HepG2 (cell line): ENCODE results near the gene SIGLEC9.

Source experiments
- HDAC6 ChIP-seq: fragments of 200-600 bp; sonication (generic); IDR thresholded peaks from 2 replicates; pipeline ENCODE4 v1.7.0; 2017; ENCODE audit warnings: mild to moderate bottlenecking, antibody characterized with exemption, low read length, low read depth
- HES4 ChIP-seq: sonication (generic); formaldehyde crosslinking; IDR thresholded peaks from 2 replicates; pipeline ENCODE4 v1.9.0; 2021; ENCODE audit warnings: mild to moderate bottlenecking, missing genetic modification reagents, borderline replicate concordance
- HNRNPL ChIP-seq: fragments of 200-400 bp; formaldehyde crosslinking; IDR thresholded peaks from 2 replicates; pipeline ENCODE4 v1.6.1; 2017; ENCODE audit warnings: mild to moderate bottlenecking, low read depth, low read length
- PHF8 ChIP-seq: sonication (generic); formaldehyde crosslinking; IDR thresholded peaks from 2 replicates; pipeline ENCODE4 v1.5.0; 2020; ENCODE audit warnings: missing genetic modification reagents
- POLR2A ChIP-seq, 2 experiments: IDR thresholded peaks; 2 replicates each; pipeline ENCODE4 v1.6.1; 2011; ENCODE audit warnings: low read depth in 2 of 2, low read length in 2 of 2, mild to moderate bottlenecking in 1 of 2, moderate library complexity in 1 of 2; ENCODE audit not compliant: insufficient read depth in 1 of 2
- RAD21 ChIP-seq: fragments of 450-650 bp; formaldehyde crosslinking; IDR thresholded peaks from 2 replicates; pipeline ENCODE4 v1.5.0; 2020; ENCODE audit warnings: mild to moderate bottlenecking
- XRCC5 ChIP-seq: fragments of 200-400 bp; formaldehyde crosslinking; optimal IDR thresholded peaks from 2 replicates; pipeline ENCODE3; 2017; ENCODE audit warnings: mild to moderate bottlenecking, low read length
- ZFP36 ChIP-seq: fragments of 150-350 bp; IDR thresholded peaks from 2 replicates; pipeline ENCODE4 v1.6.1; 2018; ENCODE audit warnings: borderline replicate concordance, low read length, low read depth; ENCODE audit not compliant: partially characterized antibody
- ZNF441 ChIP-seq: sonication (generic); formaldehyde crosslinking; IDR thresholded peaks from 2 replicates; pipeline ENCODE4 v1.7.0; 2021; ENCODE audit warnings: missing genetic modification reagents, borderline replicate concordance
- ZNF569 ChIP-seq: sonication (generic); formaldehyde crosslinking; IDR thresholded peaks from 2 replicates; pipeline ENCODE4 v1.5.0; 2020; ENCODE audit warnings: mild to moderate bottlenecking, missing genetic modification reagents, moderate library complexity, borderline replicate concordance
- TF ChIP-seq, protein P1 (sequence below): IDR thresholded peaks from 2 replicates; pipeline ENCODE4 v1.4.0; 2020; ENCODE audit warnings: mild to moderate bottlenecking, missing genetic modification reagents
- TF ChIP-seq, protein P2 (sequence below): sonication (generic); formaldehyde crosslinking; IDR thresholded peaks from 2 replicates; pipeline ENCODE4 v1.5.0; 2020; ENCODE audit warnings: mild to moderate bottlenecking, missing genetic modification reagents, moderate library complexity

DNA sequence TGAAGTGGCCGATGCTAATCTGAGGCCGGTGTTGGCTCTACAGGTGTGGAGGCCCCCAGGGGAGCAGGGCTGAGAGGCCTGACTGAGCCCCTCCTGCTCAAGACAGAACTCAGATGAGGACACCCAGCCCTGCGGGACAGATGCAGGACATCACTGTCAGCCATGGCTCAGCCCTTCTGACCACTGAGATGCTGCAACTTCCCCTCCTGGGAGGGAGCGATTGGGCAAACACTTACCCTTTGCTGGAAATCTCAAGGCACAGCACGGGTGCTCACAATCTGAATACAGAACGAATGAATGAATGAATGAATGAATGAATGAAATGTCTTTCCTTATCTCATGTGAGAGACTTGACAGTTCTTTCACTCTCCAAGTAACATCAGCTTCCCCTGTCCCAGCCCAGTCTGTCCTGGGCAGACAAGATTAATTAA is 13.9 kb downstream of the SIGLEC9 start:
- no peak for TF ChIP-seq HES4 (CRISPR knock-in tag)
- no peak for TF ChIP-seq HNRNPL
- no peak for TF ChIP-seq POLR2A (IDR thresholded peaks at IDR 0.05; ENCODE audit: insufficient read depth in 1 of 2, low read depth in 2 of 2, low read length in 2 of 2)
- no peak for TF ChIP-seq ZFP36
- no peak for TF ChIP-seq RAD21
- TF ChIP-seq HDAC6: no peak
- TF ChIP-seq XRCC5: no peak
- TF ChIP-seq, protein P1, sequence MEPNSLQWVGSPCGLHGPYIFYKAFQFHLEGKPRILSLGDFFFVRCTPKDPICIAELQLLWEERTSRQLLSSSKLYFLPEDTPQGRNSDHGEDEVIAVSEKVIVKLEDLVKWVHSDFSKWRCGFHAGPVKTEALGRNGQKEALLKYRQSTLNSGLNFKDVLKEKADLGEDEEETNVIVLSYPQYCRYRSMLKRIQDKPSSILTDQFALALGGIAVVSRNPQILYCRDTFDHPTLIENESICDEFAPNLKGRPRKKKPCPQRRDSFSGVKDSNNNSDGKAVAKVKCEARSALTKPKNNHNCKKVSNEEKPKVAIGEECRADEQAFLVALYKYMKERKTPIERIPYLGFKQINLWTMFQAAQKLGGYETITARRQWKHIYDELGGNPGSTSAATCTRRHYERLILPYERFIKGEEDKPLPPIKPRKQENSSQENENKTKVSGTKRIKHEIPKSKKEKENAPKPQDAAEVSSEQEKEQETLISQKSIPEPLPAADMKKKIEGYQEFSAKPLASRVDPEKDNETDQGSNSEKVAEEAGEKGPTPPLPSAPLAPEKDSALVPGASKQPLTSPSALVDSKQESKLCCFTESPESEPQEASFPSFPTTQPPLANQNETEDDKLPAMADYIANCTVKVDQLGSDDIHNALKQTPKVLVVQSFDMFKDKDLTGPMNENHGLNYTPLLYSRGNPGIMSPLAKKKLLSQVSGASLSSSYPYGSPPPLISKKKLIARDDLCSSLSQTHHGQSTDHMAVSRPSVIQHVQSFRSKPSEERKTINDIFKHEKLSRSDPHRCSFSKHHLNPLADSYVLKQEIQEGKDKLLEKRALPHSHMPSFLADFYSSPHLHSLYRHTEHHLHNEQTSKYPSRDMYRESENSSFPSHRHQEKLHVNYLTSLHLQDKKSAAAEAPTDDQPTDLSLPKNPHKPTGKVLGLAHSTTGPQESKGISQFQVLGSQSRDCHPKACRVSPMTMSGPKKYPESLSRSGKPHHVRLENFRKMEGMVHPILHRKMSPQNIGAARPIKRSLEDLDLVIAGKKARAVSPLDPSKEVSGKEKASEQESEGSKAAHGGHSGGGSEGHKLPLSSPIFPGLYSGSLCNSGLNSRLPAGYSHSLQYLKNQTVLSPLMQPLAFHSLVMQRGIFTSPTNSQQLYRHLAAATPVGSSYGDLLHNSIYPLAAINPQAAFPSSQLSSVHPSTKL (CRISPR knock-in tag): no peak
- TF ChIP-seq ZNF569 (CRISPR knock-in tag): no peak
- TF ChIP-seq, protein P2, sequence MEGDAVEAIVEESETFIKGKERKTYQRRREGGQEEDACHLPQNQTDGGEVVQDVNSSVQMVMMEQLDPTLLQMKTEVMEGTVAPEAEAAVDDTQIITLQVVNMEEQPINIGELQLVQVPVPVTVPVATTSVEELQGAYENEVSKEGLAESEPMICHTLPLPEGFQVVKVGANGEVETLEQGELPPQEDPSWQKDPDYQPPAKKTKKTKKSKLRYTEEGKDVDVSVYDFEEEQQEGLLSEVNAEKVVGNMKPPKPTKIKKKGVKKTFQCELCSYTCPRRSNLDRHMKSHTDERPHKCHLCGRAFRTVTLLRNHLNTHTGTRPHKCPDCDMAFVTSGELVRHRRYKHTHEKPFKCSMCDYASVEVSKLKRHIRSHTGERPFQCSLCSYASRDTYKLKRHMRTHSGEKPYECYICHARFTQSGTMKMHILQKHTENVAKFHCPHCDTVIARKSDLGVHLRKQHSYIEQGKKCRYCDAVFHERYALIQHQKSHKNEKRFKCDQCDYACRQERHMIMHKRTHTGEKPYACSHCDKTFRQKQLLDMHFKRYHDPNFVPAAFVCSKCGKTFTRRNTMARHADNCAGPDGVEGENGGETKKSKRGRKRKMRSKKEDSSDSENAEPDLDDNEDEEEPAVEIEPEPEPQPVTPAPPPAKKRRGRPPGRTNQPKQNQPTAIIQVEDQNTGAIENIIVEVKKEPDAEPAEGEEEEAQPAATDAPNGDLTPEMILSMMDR: no peak
- TF ChIP-seq ZNF441 (CRISPR knock-in tag): no peak
- no peak for TF ChIP-seq PHF8 (CRISPR knock-in tag)
